ENCODE measurements around the gene GPR143.
"Not testable (repeated sequence)": the region's sequence is repeated elsewhere in the genome, so short reads cannot be mapped to it uniquely, and the experiment has no call there.

Gene GPR143

DNA sequence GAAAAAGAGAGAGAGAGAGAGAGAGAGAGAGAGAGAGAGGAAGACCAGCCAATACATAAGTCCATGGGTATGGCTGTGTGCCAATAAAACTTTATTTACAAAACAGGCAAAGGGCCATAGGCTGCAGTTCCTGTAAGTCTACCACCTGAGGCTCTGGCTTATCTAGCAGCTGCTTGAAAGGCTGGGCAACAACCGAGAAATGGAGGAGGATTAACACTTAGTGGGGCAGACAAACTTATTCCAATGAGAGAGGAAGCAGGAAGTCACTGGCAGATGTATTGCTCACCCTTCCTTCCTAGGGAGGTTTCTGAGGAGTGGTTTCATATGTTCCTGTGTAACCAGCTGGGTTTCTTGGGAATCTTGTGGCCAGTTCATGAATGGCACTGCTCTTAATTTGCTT, 4.7 kb upstream of the GPR143 start:
- TF ChIP-seq, protein P1, sequence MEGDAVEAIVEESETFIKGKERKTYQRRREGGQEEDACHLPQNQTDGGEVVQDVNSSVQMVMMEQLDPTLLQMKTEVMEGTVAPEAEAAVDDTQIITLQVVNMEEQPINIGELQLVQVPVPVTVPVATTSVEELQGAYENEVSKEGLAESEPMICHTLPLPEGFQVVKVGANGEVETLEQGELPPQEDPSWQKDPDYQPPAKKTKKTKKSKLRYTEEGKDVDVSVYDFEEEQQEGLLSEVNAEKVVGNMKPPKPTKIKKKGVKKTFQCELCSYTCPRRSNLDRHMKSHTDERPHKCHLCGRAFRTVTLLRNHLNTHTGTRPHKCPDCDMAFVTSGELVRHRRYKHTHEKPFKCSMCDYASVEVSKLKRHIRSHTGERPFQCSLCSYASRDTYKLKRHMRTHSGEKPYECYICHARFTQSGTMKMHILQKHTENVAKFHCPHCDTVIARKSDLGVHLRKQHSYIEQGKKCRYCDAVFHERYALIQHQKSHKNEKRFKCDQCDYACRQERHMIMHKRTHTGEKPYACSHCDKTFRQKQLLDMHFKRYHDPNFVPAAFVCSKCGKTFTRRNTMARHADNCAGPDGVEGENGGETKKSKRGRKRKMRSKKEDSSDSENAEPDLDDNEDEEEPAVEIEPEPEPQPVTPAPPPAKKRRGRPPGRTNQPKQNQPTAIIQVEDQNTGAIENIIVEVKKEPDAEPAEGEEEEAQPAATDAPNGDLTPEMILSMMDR (IDR thresholded peaks at IDR 0.05; ENCODE audit: control insufficient read depth, extremely low read depth, insufficient read depth), result no peak
- H3K4me3 ChIP-seq (ENCODE audit: low read depth, low read length), result no peak overlapping the region

GRCh38 chrX:9768321-9768839, 2.7 kb upstream of the GPR143 start:
- DNase-seq (ENCODE audit: low read depth), result not testable (repeated sequence)

More for the DNA sequence above, 4.7 kb upstream of the GPR143 start:
- peak; percentile 52 for DNase-seq (ENCODE audit: low read depth)

GRCh38 chrX:9767375-9767774, 1.7 kb upstream of the GPR143 start:
- TF ChIP-seq, protein P1 (IDR thresholded peaks at IDR 0.05; ENCODE audit: control insufficient read depth, extremely low read depth, insufficient read depth), result no peak
- no peak overlapping the region for H3K4me3 ChIP-seq (ENCODE audit: low read depth, low read length)
- no peak for DNase-seq (ENCODE audit: low read depth)

More at GRCh38 chrX:9768321-9768839, 2.7 kb upstream of the GPR143 start:
- H3K4me3 ChIP-seq (ENCODE audit: low read depth, low read length), result not testable (repeated sequence)

DNA sequence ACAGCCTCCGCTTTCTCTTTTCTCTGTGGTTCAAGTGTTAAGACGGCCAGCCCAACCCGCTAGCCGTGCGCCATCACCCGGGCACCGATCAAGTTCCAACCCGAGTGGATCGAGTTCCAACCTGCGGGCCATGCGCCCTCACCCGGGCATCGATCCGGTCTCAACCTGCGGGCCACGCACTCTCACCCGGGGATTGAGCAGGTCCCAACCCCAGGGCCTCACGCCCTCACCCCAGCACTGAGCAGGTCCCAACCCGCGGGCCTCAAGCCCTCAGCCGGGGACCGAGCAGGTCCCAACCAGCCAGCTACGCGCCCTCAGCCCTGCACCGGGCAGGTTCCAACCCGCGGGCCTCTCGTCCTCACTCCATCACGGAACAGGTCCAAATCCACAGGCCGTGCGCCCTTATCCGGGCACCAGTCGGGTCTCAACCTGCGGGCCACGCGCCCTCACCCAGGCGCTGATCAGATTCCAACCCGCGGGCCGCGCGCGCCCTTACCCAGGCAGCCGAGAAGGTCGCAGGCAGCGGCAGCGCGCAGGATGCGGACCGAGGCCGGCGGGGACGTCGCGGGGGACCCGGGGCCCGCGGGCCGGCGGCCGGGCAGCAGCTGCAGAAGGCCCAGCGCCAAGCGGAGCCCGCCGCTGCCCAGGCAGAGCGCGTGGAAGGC, 443 bp downstream of the GPR143 start:
- DNase-seq (ENCODE audit: low read depth), result no peak
- TF ChIP-seq, protein P1 (IDR thresholded peaks at IDR 0.05; ENCODE audit: control insufficient read depth, extremely low read depth, insufficient read depth), result no peak
- no peak overlapping the region for H3K4me3 ChIP-seq (ENCODE audit: low read depth, low read length)

- no peak for DNase-seq (ENCODE audit: low read depth)
- H3K4me3 ChIP-seq (ENCODE audit: low read depth, low read length), result no peak overlapping the region
- TF ChIP-seq, protein P1 (IDR thresholded peaks at IDR 0.05; ENCODE audit: control insufficient read depth, extremely low read depth, insufficient read depth), result no peak
Measured at GRCh38 chrX:9759337-9759736, 6.3 kb downstream of the GPR143 start.

- DNase-seq (ENCODE audit: low read depth), result no peak
- H3K4me3 ChIP-seq (ENCODE audit: low read depth, low read length), result no peak overlapping the region
- TF ChIP-seq, protein P1 (IDR thresholded peaks at IDR 0.05; ENCODE audit: control insufficient read depth, extremely low read depth, insufficient read depth), result no peak
Measured at GRCh38 chrX:9758021-9758638, 7.5 kb downstream of the GPR143 start.

- no peak for DNase-seq (ENCODE audit: low read depth)
- no peak overlapping the region for H3K4me3 ChIP-seq (ENCODE audit: low read depth, low read length)
- TF ChIP-seq, protein P1 (IDR thresholded peaks at IDR 0.05; ENCODE audit: control insufficient read depth, extremely low read depth, insufficient read depth), result no peak
Measured at GRCh38 chrX:9757366-9757765, 8.3 kb downstream of the GPR143 start.
